Left ventricle myocardium inferior (tissue), 1 donor: ENCODE data around the gene KCTD3. TPM values are rescaled to one million over a fixed set of nuclear protein-coding genes. Genes with fewer than 3 reads are reported as not detected.
A peak's percentile ranks its signal among the peaks of the same experiment; 100 is the strongest.

Experiments
- DNase-seq: peaks from one replicate; pipeline ENCODE4 v3.0.0-alpha.2; 2020
- H3K27ac ChIP-seq: fragments of 200-600 bp; replicated peaks from 2 replicates; pipeline ENCODE4 v1.8.0; 2021
- H3K27me3 ChIP-seq: fragments of 200-600 bp; 2 replicates; pipeline ENCODE4 v1.8.0; 2021; ENCODE audit warnings: low read depth
- H3K36me3 ChIP-seq: fragments of 200-600 bp; 2 replicates; pipeline ENCODE4 v1.8.0; 2021
- H3K4me1 ChIP-seq: fragments of 200-600 bp; 2 replicates; pipeline ENCODE4 v1.8.0; 2021
- H3K4me3 ChIP-seq: fragments of 200-600 bp; 2 replicates; pipeline ENCODE4 v1.8.0; 2021; ENCODE audit warnings: mild to moderate bottlenecking, moderate library complexity
- H3K9me3 ChIP-seq: fragments of 200-600 bp; replicated peaks from 2 replicates; pipeline ENCODE4 v1.8.0; 2021
- CTCF ChIP-seq: fragments of 200-600 bp; IDR thresholded peaks from 2 replicates; pipeline ENCODE4 v1.8.0; 2021; ENCODE audit warnings: antibody characterized with exemption, mild to moderate bottlenecking, borderline replicate concordance
- intact Hi-C: fragments of 100-400 bp; cut with micrococcal nuclease; formaldehyde crosslinking; loops from one replicate; pipeline ENCODE4 v1.11.0; 2022
- total RNA-seq: library from RNA; stranded (reverse); fragmentation: NEBNext Ultra II Directional; extraction: Animal tissue kit (Norgen Biotek cat#: 25700); gene quantifications from one replicate; pipeline ENCODE4 v1.2.1, GENCODE V29; 2021
- donor health status: DM: no; HTN: yes; CAD: no; lungs with severe emphysema.

Gene KCTD3
- total RNA-seq, 1 donor from 2014 or later, result 11.2 TPM

DNA sequence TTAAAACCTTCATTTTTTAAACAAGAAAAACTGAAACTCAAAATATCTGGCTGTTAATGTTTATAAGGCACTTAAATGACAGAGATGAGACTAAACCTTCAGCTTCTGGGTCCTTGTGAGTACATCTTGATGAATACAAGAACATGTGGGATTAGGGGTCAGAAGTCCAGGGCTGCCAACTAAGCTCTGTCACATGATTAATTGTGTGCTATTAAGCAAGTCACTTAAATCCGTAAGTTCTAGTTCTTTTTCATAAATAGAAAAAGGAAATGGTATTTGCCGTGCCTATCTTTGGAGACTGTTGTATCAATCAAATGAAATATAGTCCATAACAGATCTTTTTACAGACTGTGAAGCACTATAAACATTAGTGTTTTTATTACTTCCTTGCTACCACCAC, 43.2 kb upstream of the KCTD3 start:
- no peak for TF ChIP-seq CTCF
- Histone ChIP-seq H3K4me1 (no peaks in the 10 kb centered on the region), H3K9me3 (no peaks in the 10 kb centered on the region), H3K36me3 (no peaks in the 10 kb centered on the region), H3K4me3 (no peak overlapping the region), H3K27me3 (no peaks in the 10 kb centered on the region), H3K27ac (no peak overlapping the region)
- intact Hi-C loops, result loop anchor here (10.0 kb wide), 1 partner anchor 859 kb away; no protein-coding TSS in a partner anchor
- DNase-seq, result no peak

- no peaks in the 10 kb centered on the region for H3K4me1 ChIP-seq
- H3K9me3 ChIP-seq, result no peaks in the 10 kb centered on the region
- no peak for DNase-seq
- H3K36me3 ChIP-seq, result no peaks in the 10 kb centered on the region
- H3K27ac ChIP-seq, result no peak overlapping the region
- intact Hi-C loops, result loop anchor here (10.0 kb wide), 1 partner anchor 861 kb away; no protein-coding TSS in a partner anchor
- no peaks in the 10 kb centered on the region for H3K27me3 ChIP-seq
- no peak overlapping the region for H3K4me3 ChIP-seq
- TF ChIP-seq CTCF, result peak; percentile 75
Measured at GRCh38 chr1:215526147-215526845, 40.8 kb upstream of the KCTD3 start.

- H3K9me3 ChIP-seq, result no peaks in the 10 kb centered on the region
- H3K4me3 ChIP-seq, result no peak overlapping the region
- no peak for TF ChIP-seq CTCF
- no peak for DNase-seq
- no peaks in the 10 kb centered on the region for H3K27me3 ChIP-seq
- H3K36me3 ChIP-seq, result no peaks in the 10 kb centered on the region
- H3K27ac ChIP-seq, result no peak overlapping the region
- intact Hi-C loops, result loop anchor here (10.0 kb wide), 1 partner anchor 862 kb away; no protein-coding TSS in a partner anchor
- H3K4me1 ChIP-seq, result no peaks in the 10 kb centered on the region
Measured at GRCh38 chr1:215526846-215527151, 40.3 kb upstream of the KCTD3 start.

GRCh38 chr1:215529111-215529510, 38.0 kb upstream of the KCTD3 start:
- Histone ChIP-seq H3K36me3 (no peaks in the 10 kb centered on the region), H3K9me3 (no peaks in the 10 kb centered on the region), H3K27me3 (peaks cover 10% of the 10 kb centered on the region), H3K4me1 (no peaks in the 10 kb centered on the region), H3K27ac (no peak overlapping the region), H3K4me3 (no peak overlapping the region)
- TF ChIP-seq CTCF, result no peak
- DNase-seq, result no peak
- intact Hi-C loops, result loop anchor here (10.0 kb wide), 1 partner anchor 864 kb away; no protein-coding TSS in a partner anchor

- H3K9me3 ChIP-seq, result no peaks in the 10 kb centered on the region
- no peaks in the 10 kb centered on the region for H3K36me3 ChIP-seq
- no peaks in the 10 kb centered on the region for H3K4me1 ChIP-seq
- H3K27ac ChIP-seq, result no peak overlapping the region
- H3K27me3 ChIP-seq, result peaks cover 10% of the 10 kb centered on the region
- no peak overlapping the region for H3K4me3 ChIP-seq
- DNase-seq, result no peak
- no peak for TF ChIP-seq CTCF
- intact Hi-C loops, result loop anchor here (10.0 kb wide), 1 partner anchor 865 kb away; no protein-coding TSS in a partner anchor
Measured at GRCh38 chr1:215529571-215529970, 37.5 kb upstream of the KCTD3 start.
